Heart left ventricle (tissue), 16 donors: ENCODE measurements around the gene SHISA3. TPM values are rescaled to one million over a fixed set of nuclear protein-coding genes. Genes with fewer than 3 reads are reported as not detected.

ENCODE experiments used
- ATAC-seq, 4 donors: fragments of 200-7000 bp; cut with Tn5 transposase; one replicate each; pipeline ENCODE4 v1.9.1; 2020 to 2022; ENCODE audit warnings: moderate library complexity in 4 of 4, mild to moderate bottlenecking in 3 of 4, moderate number of reproducible peaks in 1 of 4
- DNase-seq, 5 donors: peaks; one replicate each; pipeline ENCODE4 v3.0.0-alpha.2; 2020
- H3K27ac ChIP-seq, 12 donors: fragments of 200-600 bp; sonication (generic) in 4 of 12; one replicate each; pipeline versions ENCODE4 v1.5.0 to v1.8.0; 2016 to 2022; ENCODE audit warnings: mild to moderate bottlenecking in 2 of 12
- H3K27me3 ChIP-seq, 9 donors: fragments of 200-600 bp; sonication (generic) in 2 of 9; one replicate each; pipeline versions ENCODE4 v1.5.1 to v1.8.0; 2016 to 2022; ENCODE audit warnings: mild to moderate bottlenecking in 3 of 9
- H3K36me3 ChIP-seq, 9 donors: fragments of 200-600 bp; sonication (generic) in 2 of 9; one replicate each; pipeline versions ENCODE4 v1.5.0 to v1.8.0; 2018 to 2022; ENCODE audit warnings: mild to moderate bottlenecking in 2 of 9
- H3K4me1 ChIP-seq, 12 donors: fragments of 200-600 bp; sonication (generic) in 4 of 12; one replicate each; pipeline versions ENCODE4 v1.5.0 to v1.8.0; 2016 to 2022; ENCODE audit warnings: mild to moderate bottlenecking in 3 of 12
- H3K4me3 ChIP-seq, 12 donors: fragments of 200-600 bp; sonication (generic) in 4 of 12; one replicate each; pipeline versions ENCODE4 v1.5.0 to v1.8.0; 2017 to 2022; ENCODE audit warnings: mild to moderate bottlenecking in 9 of 12, moderate library complexity in 4 of 12
- H3K9me3 ChIP-seq, 12 donors: fragments of 200-600 bp; sonication (generic) in 4 of 12; one replicate each; pipeline versions ENCODE4 v1.5.0 to v1.8.0; 2016 to 2022; ENCODE audit warnings: mild to moderate bottlenecking in 1 of 12
- POLR2A ChIP-seq, 2 donors: fragments of 450-650 bp; IDR thresholded peaks; one replicate each; pipeline ENCODE4 v1.6.1; 2017; ENCODE audit warnings: antibody characterized with exemption in 2 of 2, mild to moderate bottlenecking in 2 of 2, moderate library complexity in 2 of 2
- WGBS, 4 donors: extraction: QIAGEN DNeasy Blood & Tissue Kit in 2 of 4; methylation state at CpG; one replicate each; pipeline versions ENCODE4 v1.1.5 to v1.1.7; 2013 to 2018; 5-methylcytosine and 5-hydroxymethylcytosine counted together
- intact Hi-C, 10 donors: fragments of 100-400 bp; cut with DNase I; formaldehyde crosslinking; loops; one replicate each; pipeline versions ENCODE4 v1.11.1 to v1.14.2; 2022
- polyA plus RNA-seq, 2 donors: library from polyadenylated mRNA; stranded (reverse); fragments of 200-250 nt; gene quantifications; one replicate each; pipeline ENCODE4 v1.2.3, GENCODE V29; 2013
- total RNA-seq, 9 donors: library from RNA; depleted of rRNA in 2 of 9; stranded (reverse); fragments of >200 nt in 2 of 9; fragmentation: NEBNext Ultra II Directional in 3 of 9; extraction: Animal tissue kit (Norgen Biotek cat#: 25700) in 3 of 9; gene quantifications; one replicate each; pipeline versions ENCODE4 v1.1.0 to v1.2.4, GENCODE V29; 2016 to 2023
- TF ChIP-seq, protein P1 (sequence below), 12 donors: fragments of 200-600 bp; sonication (generic) in 4 of 12; IDR thresholded peaks; one replicate each; pipeline versions ENCODE4 v1.5.0 to v1.8.0; 2018 to 2022; ENCODE audit warnings: antibody characterized with exemption in 12 of 12, mild to moderate bottlenecking in 5 of 12
- donor health status: ischemic (EF 13 %, LVEDD 7.1; RV severe dilation, severe dysfunction).
- donor health status: healthy with polysubstance abuse.
- donor health status: DM: no; HTN: yes; CAD: no.
- donor health status: DM: no; HTN: no; CAD: no.
- donor health status: ischemic (EF 25% LVEDD 6.9; RV normal size, moderate dysfunction).
- donor health status: ischemic (EF 25% LVEDD 5.7; RV mildly dilated, moderate dysfunction).
- donor health status: healthy.
- donor health status: DM: yes; HTN: yes; CAD: no.
- donor health status: ischemic (EF 35%, LVEDD 5.7; RV mildly dilated, moderate dysfunction).
- donor health status: nonischemic (EF 11% LVEDD 7.7; RV severe dilation, severe dysfunction).
- donor health status: DM: yes; HTN: yes; CAD: no.
- donor health status: PGD.
- donor health status: ischemic (EF 29% LVEDD 5.4; RV normal size, mild dysfunction).
- donor health status: nonischemic (EF 23%, LVEDD 6.1; RV moderate dilation, normal function).

The SHISA3 gene
- total and polyA plus RNA-seq, 11 donors: 1.2 to 16.4 (median 2.1) TPM

DNA sequence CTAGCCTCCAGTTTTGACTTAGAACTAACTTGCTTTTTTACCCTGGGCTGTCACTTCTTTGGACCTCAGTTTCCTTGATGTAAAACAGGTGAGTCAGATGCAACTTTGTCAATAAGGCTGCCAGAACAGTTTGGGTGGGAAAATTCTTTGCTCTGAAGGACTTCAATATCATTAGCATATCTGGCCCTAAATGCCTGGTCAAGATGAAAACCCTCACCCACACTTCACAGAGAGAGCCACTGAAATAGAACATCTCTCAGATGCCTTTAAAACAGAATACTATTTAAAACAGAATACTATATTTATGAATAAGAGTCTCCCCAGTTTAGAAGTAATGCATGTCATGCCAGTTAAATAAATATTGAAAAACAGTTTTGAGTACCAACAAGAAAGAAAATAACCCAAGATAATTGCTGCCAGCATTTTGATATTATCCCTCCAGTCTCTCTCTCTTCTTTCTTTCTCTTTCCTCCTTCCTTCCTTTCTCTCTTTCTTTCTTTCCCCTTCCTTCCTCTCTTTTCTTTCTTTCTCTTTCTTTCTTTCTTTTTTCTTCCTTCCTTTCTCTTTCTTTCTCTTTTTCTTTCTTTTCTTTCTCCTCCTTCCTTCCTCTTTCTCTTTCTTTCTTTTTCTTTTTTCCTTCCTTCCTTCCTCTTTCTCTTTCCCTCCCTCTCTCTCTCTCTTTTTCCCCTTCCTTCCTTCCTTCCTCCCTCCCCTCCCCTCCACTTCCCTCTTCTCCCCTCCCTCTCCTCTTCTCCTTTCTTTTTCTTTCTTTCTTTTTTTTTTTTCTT lies 32.8 kb upstream of the SHISA3 start:
- Histone ChIP-seq H3K36me3 (no peaks in the 10 kb centered on the region), H3K27ac (no peak overlapping the region), H3K9me3 (peaks cover 0 to 7% (median 0%) of the 10 kb centered on the region in 12 donors), H3K27me3 (no peaks in the 10 kb centered on the region), H3K4me3 (no peak overlapping the region), H3K4me1 (peaks cover 0 to 8% (median 0%) of the 10 kb centered on the region in 12 donors)
- no peak for TF ChIP-seq POLR2A (IDR thresholded peaks at IDR 0.05)
- TF ChIP-seq, protein P1, sequence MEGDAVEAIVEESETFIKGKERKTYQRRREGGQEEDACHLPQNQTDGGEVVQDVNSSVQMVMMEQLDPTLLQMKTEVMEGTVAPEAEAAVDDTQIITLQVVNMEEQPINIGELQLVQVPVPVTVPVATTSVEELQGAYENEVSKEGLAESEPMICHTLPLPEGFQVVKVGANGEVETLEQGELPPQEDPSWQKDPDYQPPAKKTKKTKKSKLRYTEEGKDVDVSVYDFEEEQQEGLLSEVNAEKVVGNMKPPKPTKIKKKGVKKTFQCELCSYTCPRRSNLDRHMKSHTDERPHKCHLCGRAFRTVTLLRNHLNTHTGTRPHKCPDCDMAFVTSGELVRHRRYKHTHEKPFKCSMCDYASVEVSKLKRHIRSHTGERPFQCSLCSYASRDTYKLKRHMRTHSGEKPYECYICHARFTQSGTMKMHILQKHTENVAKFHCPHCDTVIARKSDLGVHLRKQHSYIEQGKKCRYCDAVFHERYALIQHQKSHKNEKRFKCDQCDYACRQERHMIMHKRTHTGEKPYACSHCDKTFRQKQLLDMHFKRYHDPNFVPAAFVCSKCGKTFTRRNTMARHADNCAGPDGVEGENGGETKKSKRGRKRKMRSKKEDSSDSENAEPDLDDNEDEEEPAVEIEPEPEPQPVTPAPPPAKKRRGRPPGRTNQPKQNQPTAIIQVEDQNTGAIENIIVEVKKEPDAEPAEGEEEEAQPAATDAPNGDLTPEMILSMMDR (IDR thresholded peaks at IDR 0.05): no peak
- intact Hi-C loops: loop anchor here in 3 of 10 donors (10.0 kb wide), 1 partner anchor 80 kb away; no protein-coding TSS in a partner anchor
- no peak for ATAC-seq
- DNase-seq: no peak

GRCh38 chr4:42366959-42367358 lies 30.3 kb upstream of the SHISA3 start:
- 32 to 55% (median 44%) methylated on average over 1 of the region's 1 CpG for WGBS, 4 donors
- peaks cover 0 to 7% (median 0%) of the 10 kb centered on the region in 12 donors for H3K9me3 ChIP-seq
- no peaks in the 10 kb centered on the region for H3K36me3 ChIP-seq
- no peak overlapping the region for H3K4me3 ChIP-seq
- H3K27me3 ChIP-seq: no peaks in the 10 kb centered on the region
- TF ChIP-seq POLR2A (IDR thresholded peaks at IDR 0.05): no peak
- TF ChIP-seq, protein P1 (IDR thresholded peaks at IDR 0.05): no peak
- no peak overlapping the region for H3K27ac ChIP-seq
- no peaks in the 10 kb centered on the region for H3K4me1 ChIP-seq
- ATAC-seq: no peak
- no peak for DNase-seq
- intact Hi-C loops: loop anchor here in 3 of 10 donors (10.0 kb wide), 1 partner anchor 82 kb away; no protein-coding TSS in a partner anchor

- H3K36me3 ChIP-seq: no peaks in the 10 kb centered on the region
- TF ChIP-seq, protein P1 (IDR thresholded peaks at IDR 0.05): no peak
- TF ChIP-seq POLR2A (IDR thresholded peaks at IDR 0.05): no peak
- H3K27ac ChIP-seq: no peak overlapping the region
- ATAC-seq: no peak
- no peaks in the 10 kb centered on the region for H3K9me3 ChIP-seq
- WGBS, 4 donors: 92 to 98% (median 94%) methylated on average over 26 to 27 of the region's 27 CpGs
- H3K4me3 ChIP-seq: no peak overlapping the region
- DNase-seq: no peak
- intact Hi-C loops: loop anchor here in 3 of 10 donors (10.0 kb wide), 1 partner anchor 85 kb away; no protein-coding TSS in a partner anchor
- H3K4me1 ChIP-seq: no peaks in the 10 kb centered on the region
- H3K27me3 ChIP-seq: no peaks in the 10 kb centered on the region
Measured at GRCh38 chr4:42369489-42369888, 27.8 kb upstream of the SHISA3 start.
